ENCODE data around the gene BBS9. TPM values are rescaled to one million over a fixed set of nuclear protein-coding genes. Genes with fewer than 3 reads are reported as not detected.

Gene BBS9
- total RNA-seq, 1 donor, result 33.3 TPM

DNA sequence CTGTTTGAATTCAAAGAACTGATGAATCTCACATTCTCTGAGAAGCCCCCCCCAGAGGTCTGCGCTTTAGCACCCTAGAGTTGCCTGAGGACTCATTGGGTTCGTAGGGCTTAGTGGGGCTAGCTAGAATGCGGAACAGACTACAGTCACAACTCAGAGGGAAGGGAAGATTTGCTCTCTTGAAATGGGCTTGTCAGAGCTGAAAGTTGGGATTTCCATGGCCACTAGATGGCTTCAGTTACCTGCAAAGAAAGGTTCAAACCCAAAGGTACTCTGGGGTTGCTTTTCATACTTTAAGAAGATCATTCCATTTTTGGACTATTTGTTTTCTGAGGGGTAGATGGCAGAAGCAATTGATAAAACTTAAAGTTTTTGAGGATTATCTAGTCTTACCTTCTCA is 205.0 kb downstream of the BBS9 start:
- no peak overlapping the region for H2AFZ ChIP-seq (ENCODE audit: low read length)
- no peaks in the 10 kb centered on the region for H3K79me2 ChIP-seq (ENCODE audit: insufficient read depth, low read length)
- H3K36me3 ChIP-seq (ENCODE audit: insufficient read depth, low read length), result no peaks in the 10 kb centered on the region
- no peaks in the 10 kb centered on the region for H3K27me3 ChIP-seq (ENCODE audit: insufficient read depth, low read length)
- H3K4me2 ChIP-seq (ENCODE audit: insufficient read depth, low read length), result no peak overlapping the region
- H3K27ac ChIP-seq (ENCODE audit: low read depth, low read length), result no peak overlapping the region
- TF ChIP-seq CTCF (IDR thresholded peaks at IDR 0.05; ENCODE audit: extremely low read depth, low read depth, low read length), result peak; percentile 40
- no peaks in the 10 kb centered on the region for H3K4me1 ChIP-seq (ENCODE audit: insufficient read depth, low read length)
- no peak overlapping the region for H3K4me3 ChIP-seq (ENCODE audit: insufficient read depth, low read length)
- DNase-seq (ENCODE audit: insufficient read length, low spot score, missing footprints), result no peak
- no peaks in the 10 kb centered on the region for H3K9me3 ChIP-seq (ENCODE audit: low read depth, low read length)
- H4K20me1 ChIP-seq (ENCODE audit: insufficient read depth, low read length), result no peaks in the 10 kb centered on the region

GRCh38 chr7:33336820-33337219 is 207.5 kb downstream of the BBS9 start:
- Histone ChIP-seq H4K20me1 (ENCODE audit: insufficient read depth, low read length) (no peaks in the 10 kb centered on the region), H3K4me1 (ENCODE audit: insufficient read depth, low read length) (no peaks in the 10 kb centered on the region), H3K4me3 (ENCODE audit: insufficient read depth, low read length) (no peak overlapping the region), H3K27me3 (ENCODE audit: insufficient read depth, low read length) (no peaks in the 10 kb centered on the region), H3K79me2 (ENCODE audit: insufficient read depth, low read length) (no peaks in the 10 kb centered on the region), H2AFZ (ENCODE audit: low read length) (no peak overlapping the region), H3K27ac (ENCODE audit: low read depth, low read length) (no peak overlapping the region), H3K36me3 (ENCODE audit: insufficient read depth, low read length) (no peaks in the 10 kb centered on the region), H3K4me2 (ENCODE audit: insufficient read depth, low read length) (no peak overlapping the region), H3K9me3 (ENCODE audit: low read depth, low read length) (no peaks in the 10 kb centered on the region)
- TF ChIP-seq CTCF (IDR thresholded peaks at IDR 0.05; ENCODE audit: extremely low read depth, low read depth, low read length), result no peak
- DNase-seq (ENCODE audit: insufficient read length, low spot score, missing footprints), result no peak

DNA sequence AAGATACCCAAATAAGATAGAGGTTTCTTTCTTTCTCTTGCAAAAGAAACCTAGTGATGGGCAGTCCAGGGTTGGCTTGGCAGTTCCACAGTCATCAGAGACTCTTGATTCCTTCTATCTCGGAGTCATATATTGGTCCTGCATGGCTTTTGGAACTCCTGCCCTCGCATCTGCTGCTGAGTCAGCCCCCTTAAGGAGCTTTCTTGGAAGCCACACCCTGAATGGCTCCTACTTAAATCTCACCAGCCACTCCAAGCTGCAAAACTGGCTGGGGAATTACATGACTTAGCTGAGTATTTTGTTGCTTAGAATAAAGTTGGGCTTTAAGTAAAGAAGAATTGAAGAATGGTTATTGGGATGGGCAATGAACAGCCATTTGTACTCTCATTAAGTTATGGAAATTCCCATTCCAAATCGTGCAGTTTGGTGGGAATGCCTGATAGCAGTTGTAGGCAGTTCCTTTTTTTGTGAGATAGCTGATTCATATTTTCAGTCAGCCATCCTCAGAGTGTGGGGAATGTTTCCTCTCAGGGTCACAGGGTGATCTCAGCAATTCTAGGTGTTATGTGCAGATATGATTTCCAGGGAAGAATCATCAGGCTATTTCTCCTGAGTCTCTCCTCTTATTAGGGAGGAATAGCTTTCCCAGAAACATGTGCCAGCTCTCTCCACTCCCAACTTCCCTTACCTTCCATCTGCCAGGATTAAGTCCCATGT is 209.9 kb downstream of the BBS9 start:
- H3K4me2 ChIP-seq (ENCODE audit: insufficient read depth, low read length), result no peak overlapping the region
- H3K4me3 ChIP-seq (ENCODE audit: insufficient read depth, low read length), result no peak overlapping the region
- no peak overlapping the region for H3K27ac ChIP-seq (ENCODE audit: low read depth, low read length)
- H3K27me3 ChIP-seq (ENCODE audit: insufficient read depth, low read length), result no peaks in the 10 kb centered on the region
- H3K9me3 ChIP-seq (ENCODE audit: low read depth, low read length), result no peaks in the 10 kb centered on the region
- DNase-seq (ENCODE audit: insufficient read length, low spot score, missing footprints), result peak; percentile 53
- no peaks in the 10 kb centered on the region for H3K4me1 ChIP-seq (ENCODE audit: insufficient read depth, low read length)
- no peak for TF ChIP-seq CTCF (IDR thresholded peaks at IDR 0.05; ENCODE audit: extremely low read depth, low read depth, low read length)
- H4K20me1 ChIP-seq (ENCODE audit: insufficient read depth, low read length), result no peaks in the 10 kb centered on the region
- H3K36me3 ChIP-seq (ENCODE audit: insufficient read depth, low read length), result no peaks in the 10 kb centered on the region
- H3K79me2 ChIP-seq (ENCODE audit: insufficient read depth, low read length), result no peaks in the 10 kb centered on the region
- H2AFZ ChIP-seq (ENCODE audit: low read length), result no peak overlapping the region

GRCh38 chr7:33346055-33346454 is 216.7 kb downstream of the BBS9 start:
- Histone ChIP-seq H3K27ac (ENCODE audit: low read depth, low read length) (no peak overlapping the region), H3K4me1 (ENCODE audit: insufficient read depth, low read length) (no peaks in the 10 kb centered on the region), H3K27me3 (ENCODE audit: insufficient read depth, low read length) (no peaks in the 10 kb centered on the region), H3K36me3 (ENCODE audit: insufficient read depth, low read length) (no peaks in the 10 kb centered on the region), H3K79me2 (ENCODE audit: insufficient read depth, low read length) (no peaks in the 10 kb centered on the region), H3K4me2 (ENCODE audit: insufficient read depth, low read length) (no peak overlapping the region), H3K9me3 (ENCODE audit: low read depth, low read length) (no peaks in the 10 kb centered on the region), H2AFZ (ENCODE audit: low read length) (no peak overlapping the region), H3K4me3 (ENCODE audit: insufficient read depth, low read length) (no peak overlapping the region), H4K20me1 (ENCODE audit: insufficient read depth, low read length) (no peaks in the 10 kb centered on the region)
- no peak for TF ChIP-seq CTCF (IDR thresholded peaks at IDR 0.05; ENCODE audit: extremely low read depth, low read depth, low read length)
- DNase-seq (ENCODE audit: insufficient read length, low spot score, missing footprints), result no peak
